Measurements from ENCODE around the gene ENC1. TPM values are rescaled to one million over a fixed set of nuclear protein-coding genes. Genes with fewer than 3 reads are reported as not detected.

The ENC1 gene
- total RNA-seq, 4 donors from 2014 or later, result 7.8 to 22.1 (median 12.9) TPM

DNA sequence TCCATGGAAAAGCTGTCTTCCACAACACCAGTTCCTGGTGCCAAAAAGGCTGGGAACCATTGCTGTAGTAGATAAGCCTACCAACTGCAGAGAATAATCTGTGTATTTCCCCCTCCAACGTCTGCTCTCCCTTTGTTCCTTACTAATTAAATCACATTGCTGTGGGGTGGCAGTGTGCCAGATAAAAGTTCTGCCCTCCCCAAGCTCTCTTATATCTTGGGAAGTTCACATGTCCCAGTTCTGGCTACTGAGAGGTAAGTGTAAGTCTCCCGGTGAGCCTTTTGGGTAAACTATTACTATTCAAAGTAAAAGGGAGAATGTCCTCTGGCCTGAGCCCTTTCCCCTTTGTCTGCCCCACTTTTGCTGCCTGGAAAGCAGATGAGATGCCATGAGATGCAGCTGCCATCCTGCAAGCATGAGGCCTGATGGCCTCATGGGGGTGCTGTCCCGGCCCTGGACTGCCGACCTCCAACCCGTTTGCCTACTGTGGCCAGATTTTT, 14.7 kb downstream of the ENC1 start:
- TF ChIP-seq, protein P1, sequence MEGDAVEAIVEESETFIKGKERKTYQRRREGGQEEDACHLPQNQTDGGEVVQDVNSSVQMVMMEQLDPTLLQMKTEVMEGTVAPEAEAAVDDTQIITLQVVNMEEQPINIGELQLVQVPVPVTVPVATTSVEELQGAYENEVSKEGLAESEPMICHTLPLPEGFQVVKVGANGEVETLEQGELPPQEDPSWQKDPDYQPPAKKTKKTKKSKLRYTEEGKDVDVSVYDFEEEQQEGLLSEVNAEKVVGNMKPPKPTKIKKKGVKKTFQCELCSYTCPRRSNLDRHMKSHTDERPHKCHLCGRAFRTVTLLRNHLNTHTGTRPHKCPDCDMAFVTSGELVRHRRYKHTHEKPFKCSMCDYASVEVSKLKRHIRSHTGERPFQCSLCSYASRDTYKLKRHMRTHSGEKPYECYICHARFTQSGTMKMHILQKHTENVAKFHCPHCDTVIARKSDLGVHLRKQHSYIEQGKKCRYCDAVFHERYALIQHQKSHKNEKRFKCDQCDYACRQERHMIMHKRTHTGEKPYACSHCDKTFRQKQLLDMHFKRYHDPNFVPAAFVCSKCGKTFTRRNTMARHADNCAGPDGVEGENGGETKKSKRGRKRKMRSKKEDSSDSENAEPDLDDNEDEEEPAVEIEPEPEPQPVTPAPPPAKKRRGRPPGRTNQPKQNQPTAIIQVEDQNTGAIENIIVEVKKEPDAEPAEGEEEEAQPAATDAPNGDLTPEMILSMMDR (IDR thresholded peaks at IDR 0.05), result no peak
- no peak for ATAC-seq (ENCODE audit: low FRiP score)
- no peak for DNase-seq (ENCODE audit: low spot score)

DNA sequence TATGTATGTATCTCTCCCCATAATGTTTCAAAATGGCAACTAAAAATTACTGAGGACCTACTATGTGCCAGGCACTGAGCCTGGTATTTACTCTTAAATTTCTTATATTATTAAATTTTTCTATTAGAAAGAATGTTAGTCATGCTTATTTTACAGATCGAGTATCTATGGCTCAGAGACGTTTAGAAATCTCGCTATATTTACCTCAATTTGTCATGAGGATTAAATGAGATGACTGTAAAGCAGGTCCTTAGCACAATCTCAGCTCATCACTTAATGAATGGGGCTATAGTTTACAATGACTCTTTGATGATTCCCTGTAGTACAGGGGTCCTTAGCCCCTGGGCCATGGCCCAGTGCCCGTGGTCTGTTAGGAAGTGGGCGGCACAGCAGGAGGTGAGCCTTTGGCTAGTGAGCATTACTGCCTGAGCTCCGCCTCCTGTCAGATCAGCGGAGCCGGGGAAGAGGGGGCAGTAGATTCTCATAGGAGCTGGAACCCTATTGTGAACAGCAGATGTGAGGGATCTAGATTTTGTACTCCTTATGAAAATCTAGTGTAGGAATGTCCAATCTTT, 15.5 kb downstream of the ENC1 start:
- no peak for ATAC-seq (ENCODE audit: low FRiP score)
- TF ChIP-seq, protein P1 (IDR thresholded peaks at IDR 0.05), result no peak
- no peak for DNase-seq (ENCODE audit: low spot score)

DNA sequence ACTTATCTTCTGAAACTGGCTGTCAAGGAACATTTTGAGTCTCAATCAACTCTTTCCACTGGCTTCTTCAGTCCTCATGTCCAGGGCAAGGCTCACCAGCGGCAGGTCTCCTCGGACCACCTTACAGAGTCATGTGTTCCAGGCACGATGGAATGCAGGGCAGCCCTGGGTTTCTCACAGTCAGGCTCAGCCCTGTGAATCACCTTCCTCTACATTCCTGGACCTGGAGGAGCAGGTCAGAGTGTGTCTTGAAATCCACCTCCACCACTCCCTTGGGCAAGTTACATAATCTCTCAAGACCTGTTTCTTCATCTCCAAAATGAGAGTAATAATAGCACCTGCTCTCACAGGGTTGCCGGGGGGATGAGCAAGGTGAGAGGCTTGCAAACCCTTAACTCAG, 16.0 kb downstream of the ENC1 start:
- ATAC-seq (ENCODE audit: low FRiP score) (peak; percentile 55), DNase-seq (ENCODE audit: low spot score) (no peak)
- TF ChIP-seq, protein P1 (IDR thresholded peaks at IDR 0.05), result no peak

DNA sequence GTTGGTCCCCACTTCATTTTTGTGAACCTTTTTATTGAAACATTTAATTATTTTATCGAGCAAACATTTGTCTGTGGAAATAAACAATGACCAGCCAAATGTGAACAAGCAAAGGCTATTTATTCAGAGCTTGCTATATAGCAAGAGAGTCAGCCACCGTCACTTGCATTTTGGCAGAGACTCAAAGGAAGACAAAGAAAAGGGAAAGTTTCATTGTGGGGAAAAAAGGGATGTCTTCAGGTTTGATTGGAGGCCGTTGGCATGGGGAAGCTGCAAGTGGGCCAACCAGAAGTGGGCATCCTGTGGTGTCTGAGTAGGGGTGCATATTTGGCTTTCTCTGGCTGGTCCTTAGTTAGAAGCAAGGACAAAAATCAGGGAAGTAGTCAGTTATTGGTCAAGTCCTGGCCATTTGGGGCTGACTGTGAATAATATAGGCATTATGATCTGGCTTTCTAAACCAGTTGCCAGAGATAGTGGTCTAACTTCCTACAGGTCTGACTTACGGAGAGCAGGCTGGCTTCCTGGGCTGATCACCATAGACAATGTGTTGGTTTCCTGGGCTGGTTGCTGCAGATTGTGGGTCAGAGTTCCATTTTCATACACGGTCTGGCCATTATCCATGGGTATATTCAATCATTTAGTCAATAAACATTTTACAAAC, 16.6 kb downstream of the ENC1 start:
- TF ChIP-seq, protein P1 (IDR thresholded peaks at IDR 0.05), result no peak
- ATAC-seq (ENCODE audit: low FRiP score), result no peak
- no peak for DNase-seq (ENCODE audit: low spot score)

DNA sequence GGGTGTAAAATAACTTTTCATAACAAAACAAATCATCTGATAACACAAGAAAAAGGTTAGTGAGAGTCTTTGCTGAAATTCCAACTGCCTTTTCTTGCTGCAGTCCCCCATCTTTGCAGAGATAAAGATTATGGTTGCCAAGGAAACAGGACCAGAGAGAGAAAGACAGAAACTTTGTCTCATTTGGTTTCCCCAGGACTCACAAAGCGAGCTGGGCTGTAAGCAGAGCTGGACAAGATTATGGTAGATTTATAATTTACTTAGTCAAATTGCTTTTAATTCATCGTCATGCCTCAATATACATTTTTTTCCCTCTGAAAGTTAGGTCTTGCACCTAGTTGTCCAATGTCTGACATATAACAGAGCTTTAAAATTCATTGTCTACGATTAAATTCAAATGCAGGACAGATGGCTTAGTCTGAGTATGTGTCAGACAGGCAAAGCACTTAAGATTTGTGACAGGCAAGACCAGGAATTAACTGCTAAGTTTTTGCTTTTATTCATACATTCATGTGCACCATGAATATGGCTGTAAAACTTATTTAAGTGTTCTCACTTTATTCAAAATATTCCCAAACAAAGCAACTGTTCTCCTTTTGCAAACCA, 17.4 kb downstream of the ENC1 start:
- TF ChIP-seq, protein P1 (IDR thresholded peaks at IDR 0.05), result no peak
- DNase-seq (ENCODE audit: low spot score) (no peak), ATAC-seq (ENCODE audit: low FRiP score) (no peak)

DNA sequence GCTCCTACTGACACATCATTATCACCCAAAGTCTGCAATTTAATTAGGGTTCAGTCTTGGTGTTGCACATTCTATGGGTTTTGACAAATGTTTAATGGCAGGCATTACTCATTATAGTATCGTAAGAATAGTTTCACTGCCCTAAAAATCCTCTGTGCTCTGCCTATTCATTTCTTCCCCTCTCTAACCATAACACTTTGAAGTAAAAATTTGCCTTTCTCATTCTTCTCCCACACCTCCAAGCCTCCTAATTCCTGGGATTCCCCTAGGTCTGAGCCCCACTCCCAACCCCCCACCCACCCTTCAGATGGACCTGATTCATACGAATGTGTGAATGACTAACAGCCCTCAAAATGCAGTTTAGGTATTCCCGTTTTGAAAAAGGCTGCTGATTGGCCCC, 18.4 kb downstream of the ENC1 start:
- DNase-seq (ENCODE audit: low spot score) (no peak), ATAC-seq (ENCODE audit: low FRiP score) (no peak)
- TF ChIP-seq, protein P1 (IDR thresholded peaks at IDR 0.05), result no peak
